GM13977 (cell line): ENCODE data around the gene PAX7.
A peak's percentile ranks its signal among the peaks of the same experiment; 100 is the strongest.

Experiments used
- DNase-seq: peaks from one replicate; pipeline ENCODE4 v3.0.0; 2012; ENCODE audit warnings: low spot score
- in situ Hi-C: fragments of 300-500 bp; cut with MboI; formaldehyde crosslinking; loops from one replicate; pipeline ENCODE4 v1.12.0; 2022; ENCODE audit warnings: low sequenced_read_pairs, low pct_unique_long_range_greater_than_20kb, mixed read lengths, inconsistent platforms; ENCODE audit not compliant: unreplicated experiment
- TF ChIP-seq, protein P1 (sequence below): IDR thresholded peaks from 2 replicates; pipeline ENCODE4 v1.5.1; 2012; ENCODE audit warnings: mild to moderate bottlenecking, control low read depth; ENCODE audit not compliant: insufficient read depth; ENCODE audit errors: extremely low read depth, missing control alignments

Gene PAX7

DNA sequence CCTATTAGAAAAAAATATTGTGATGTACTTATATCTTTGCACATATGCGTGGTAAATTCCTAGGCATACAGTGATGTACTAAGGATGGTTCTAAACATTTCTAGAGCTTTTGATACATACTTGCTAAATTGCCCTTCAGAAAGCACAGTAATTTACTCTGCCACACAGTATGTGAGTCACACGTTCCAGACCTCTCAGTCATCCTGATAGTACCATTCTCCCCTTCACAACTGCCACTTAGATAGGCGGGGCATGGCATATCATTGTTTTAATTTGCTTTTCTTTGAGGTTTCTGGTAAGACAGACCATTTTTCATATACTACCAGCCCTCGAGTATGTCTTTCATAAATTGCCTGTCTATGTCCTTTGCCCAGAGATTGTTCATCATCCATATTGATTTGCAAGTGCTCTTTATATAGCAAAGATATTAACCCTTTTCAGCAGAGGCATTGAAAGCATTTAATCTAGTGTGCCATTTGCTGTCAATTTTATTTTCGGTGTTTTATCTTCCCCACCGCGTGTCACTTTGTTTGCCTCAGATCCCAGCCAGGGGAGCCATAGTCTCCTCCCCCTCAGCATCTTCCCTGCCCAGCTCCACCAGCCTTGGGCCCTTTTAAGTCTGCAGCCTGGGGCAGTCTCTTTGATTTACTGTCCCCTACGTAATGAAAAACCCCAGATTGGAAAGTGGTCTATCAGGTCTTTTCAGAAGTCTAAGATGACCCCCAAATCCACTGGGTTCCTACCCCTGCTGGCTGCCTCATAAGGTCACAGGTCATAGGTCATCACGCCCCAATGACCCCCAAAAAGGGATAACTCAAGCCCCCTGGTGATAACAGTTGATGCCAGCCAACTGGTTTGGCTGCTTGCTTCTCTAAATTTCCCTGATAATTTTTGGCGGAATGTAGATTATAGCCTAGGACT is 11.8 kb upstream of the PAX7 start:
- TF ChIP-seq, protein P1, sequence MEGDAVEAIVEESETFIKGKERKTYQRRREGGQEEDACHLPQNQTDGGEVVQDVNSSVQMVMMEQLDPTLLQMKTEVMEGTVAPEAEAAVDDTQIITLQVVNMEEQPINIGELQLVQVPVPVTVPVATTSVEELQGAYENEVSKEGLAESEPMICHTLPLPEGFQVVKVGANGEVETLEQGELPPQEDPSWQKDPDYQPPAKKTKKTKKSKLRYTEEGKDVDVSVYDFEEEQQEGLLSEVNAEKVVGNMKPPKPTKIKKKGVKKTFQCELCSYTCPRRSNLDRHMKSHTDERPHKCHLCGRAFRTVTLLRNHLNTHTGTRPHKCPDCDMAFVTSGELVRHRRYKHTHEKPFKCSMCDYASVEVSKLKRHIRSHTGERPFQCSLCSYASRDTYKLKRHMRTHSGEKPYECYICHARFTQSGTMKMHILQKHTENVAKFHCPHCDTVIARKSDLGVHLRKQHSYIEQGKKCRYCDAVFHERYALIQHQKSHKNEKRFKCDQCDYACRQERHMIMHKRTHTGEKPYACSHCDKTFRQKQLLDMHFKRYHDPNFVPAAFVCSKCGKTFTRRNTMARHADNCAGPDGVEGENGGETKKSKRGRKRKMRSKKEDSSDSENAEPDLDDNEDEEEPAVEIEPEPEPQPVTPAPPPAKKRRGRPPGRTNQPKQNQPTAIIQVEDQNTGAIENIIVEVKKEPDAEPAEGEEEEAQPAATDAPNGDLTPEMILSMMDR = no peak
- in situ Hi-C loops = loop anchor here (25.0 kb wide), 1 partner anchor 93 kb away; no protein-coding TSS in a partner anchor
- DNase-seq = no peak

DNA sequence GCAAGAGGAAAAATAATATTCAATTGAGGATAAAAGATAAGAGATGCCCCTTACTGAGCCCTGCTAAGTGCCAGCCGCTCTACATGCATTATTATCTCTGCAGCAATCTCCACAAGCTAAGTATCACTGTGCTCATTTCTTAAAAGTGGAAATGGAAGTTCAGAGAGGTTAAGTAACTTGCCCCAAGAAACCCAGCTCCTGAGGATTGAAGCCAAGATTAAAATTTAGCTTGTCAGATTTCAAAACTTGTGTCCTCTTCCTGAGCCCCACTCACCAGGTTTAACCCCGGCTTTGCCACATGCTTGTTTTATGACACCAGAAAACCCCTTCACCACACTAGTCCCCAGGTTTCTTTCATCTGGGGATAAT is 11.2 kb upstream of the PAX7 start:
- TF ChIP-seq, protein P1 = no peak
- in situ Hi-C loops = loop anchor here (25.0 kb wide), 1 partner anchor 93 kb away; no protein-coding TSS in a partner anchor
- no peak for DNase-seq

DNA sequence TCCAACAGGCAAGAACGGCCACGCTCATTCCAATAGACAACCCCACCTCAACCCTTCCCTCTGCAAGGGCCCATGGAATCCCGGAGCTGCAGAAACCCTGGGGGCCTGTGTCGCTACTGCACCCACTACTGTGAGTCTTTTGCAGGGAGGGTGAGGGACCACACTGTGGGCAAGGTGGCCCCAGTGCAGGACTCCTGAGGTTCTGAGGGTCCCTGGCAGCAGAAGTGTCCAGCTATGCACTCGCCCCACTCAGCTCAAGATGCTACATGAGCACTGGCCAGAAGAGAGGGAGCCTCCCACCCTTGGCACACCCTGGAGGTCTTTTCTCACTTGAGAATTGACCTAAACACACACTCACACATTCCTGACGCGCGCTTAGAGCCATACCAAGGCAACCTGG is 2.1 kb upstream of the PAX7 start:
- TF ChIP-seq, protein P1 = no peak
- in situ Hi-C loops = no loop called here
- no peak for DNase-seq

DNA sequence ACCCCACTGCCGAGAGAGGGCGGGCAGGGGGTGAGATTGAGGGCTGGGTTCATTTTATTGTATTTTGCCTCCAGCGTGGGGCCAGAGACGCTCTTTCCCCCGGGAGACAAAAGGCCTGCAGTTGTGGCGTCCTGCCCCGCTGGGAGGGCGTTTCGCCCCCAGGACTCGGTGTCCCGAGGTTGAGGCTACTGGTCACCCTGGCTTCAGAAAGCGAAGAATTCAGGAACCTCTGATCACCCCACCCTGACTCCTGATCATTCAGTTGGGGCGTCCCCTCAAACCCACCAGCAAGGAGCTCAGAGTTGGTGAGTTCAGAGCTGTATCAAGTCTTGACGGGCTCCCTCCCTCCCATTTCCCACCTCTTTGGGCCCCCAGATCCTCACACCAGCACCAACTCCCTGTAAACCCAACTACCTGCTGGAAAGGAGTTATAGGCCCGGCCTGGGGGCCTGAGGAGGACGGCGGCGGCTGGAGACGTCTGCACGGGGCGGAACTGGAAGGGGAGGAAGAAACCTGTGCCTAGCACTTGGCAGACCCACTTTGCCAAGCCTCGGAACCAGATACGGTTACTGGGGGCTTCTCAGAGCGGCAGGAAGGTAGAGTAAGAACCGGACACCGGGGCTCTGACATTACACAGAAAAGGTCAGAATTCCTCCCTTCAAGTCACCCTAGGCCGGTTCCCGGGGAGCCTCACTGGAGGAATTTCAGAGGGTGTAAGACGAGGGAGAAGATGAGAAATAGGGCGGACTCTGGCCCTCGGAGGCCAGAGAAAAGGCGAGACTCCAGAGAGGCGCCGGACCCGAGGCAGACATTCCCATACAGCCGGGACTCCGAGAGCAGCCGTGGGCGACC is 761 bp upstream of the PAX7 start:
- TF ChIP-seq, protein P1 = no peak
- DNase-seq = peak; percentile 14
- in situ Hi-C loops = no loop called here

DNA sequence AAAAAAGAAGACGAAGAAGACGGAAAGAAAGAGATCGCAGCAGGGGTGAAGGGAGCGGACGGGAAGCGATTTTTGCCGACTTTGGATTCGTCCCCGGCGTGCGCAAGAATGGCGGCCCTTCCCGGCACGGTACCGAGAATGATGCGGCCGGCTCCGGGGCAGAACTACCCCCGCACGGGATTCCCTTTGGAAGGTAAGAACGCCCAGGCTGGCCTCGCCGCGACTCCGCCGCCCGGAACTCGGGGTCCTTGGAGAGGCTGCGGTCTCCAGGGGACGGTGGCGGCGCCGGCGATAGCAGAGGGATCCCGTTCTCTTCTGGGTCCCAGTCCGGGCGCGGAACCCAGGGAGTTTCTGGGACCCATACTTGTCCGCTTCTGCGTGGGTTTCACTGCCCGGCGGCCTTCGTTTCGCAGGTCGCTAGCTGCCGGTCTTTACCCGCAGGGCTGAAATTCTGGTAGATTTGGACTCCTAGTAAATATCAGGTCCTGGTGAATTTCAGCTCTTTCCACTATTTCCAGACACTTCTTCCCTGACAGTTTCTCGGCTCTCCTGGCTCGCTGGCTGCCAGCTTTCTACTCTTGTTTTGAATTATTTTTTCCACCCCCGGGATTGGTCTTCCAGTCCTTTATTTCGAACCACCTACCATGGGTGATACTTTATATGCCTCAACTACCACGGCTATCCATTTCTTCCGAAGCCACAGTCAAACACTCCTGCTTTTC is 1.0 kb downstream of the PAX7 start:
- in situ Hi-C loops = no loop called here

More for the DNA sequence above, 1.0 kb downstream of the PAX7 start:
- TF ChIP-seq, protein P1 = no peak
- peak; percentile 34 for DNase-seq
